ENCODE measurements around the gene C19orf85.

DNA sequence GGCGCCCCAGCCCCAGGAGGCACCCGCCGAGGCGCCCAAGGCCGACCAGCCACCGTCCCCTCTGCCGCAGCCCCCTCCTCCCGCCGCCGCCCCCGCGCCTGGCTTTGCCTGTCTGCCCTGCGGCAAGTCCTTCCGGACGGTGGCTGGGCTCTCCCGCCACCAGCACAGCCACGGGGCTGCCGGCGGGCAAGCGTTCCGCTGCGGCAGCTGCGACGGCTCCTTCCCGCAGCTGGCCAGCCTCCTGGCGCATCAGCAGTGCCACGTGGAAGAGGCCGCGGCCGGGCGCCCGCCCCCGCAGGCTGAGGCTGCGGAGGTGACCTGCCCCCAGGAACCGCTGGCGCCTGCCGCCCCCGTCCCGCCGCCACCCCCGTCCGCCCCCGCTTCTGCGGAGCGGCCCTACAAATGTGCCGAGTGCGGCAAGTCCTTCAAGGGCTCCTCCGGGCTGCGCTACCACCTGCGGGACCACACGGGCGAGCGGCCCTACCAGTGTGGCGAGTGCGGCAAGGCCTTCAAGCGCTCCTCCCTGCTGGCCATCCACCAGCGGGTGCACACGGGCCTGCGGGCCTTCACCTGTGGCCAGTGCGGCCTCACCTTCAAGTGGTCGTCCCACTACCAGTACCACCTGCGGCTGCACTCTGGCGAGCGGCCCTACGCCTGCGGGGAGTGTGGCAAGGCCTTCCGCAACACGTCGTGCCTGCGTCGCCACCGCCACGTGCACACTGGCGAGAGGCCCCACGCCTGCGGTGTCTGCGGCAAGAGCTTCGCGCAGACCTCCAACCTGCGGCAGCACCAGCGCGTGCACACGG is 17.8 kb upstream of the C19orf85 start:
- TF ChIP-seq EZH2 (IDR thresholded peaks at IDR 0.05; ENCODE audit: insufficient read depth, poor library complexity, severe bottlenecking) (no peak), EZH2phosphoT487 (IDR thresholded peaks at IDR 0.05; ENCODE audit: insufficient read depth, low read depth) (no peak)
